Stimulated activated CD8-positive, alpha-beta memory T cell treated with anti-CD3 and anti-CD28 coated beads, Interleukin-2, amount 100 ng/mL, for 1 hour (primary cell): Measurements from ENCODE around the gene ZNF563.
A peak's percentile ranks its signal among the peaks of the same experiment; 100 is the strongest.
"Not testable (repeated sequence)": the region's sequence is repeated elsewhere in the genome, so short reads cannot be mapped to it uniquely, and the experiment has no call there.

Experiments used
- DNase-seq, 2 donors: peaks; one replicate each; pipeline ENCODE4 v3.0.0-alpha.2; 2020; ENCODE audit warnings: low read depth in 2 of 2

ZNF563 gene

GRCh38 chr19:12333162-12334159 lies at the start of gene ZNF563:
Gene ZNF563 (minus strand): TSS chr19:12333633. CDS start chr19:12333482, 151 bp downstream.
- DNase-seq: peak; percentile 96 to 97

GRCh38 chr19:12380444-12380737 lies 47.0 kb upstream of the ZNF563 start:
- no peak for DNase-seq

- DNase-seq: no peak
These were observed 46.5 kb upstream of the ZNF563 start for GRCh38 chr19:12379732-12380443.

- no peak for DNase-seq
These were observed 40.6 kb upstream of the ZNF563 start for GRCh38 chr19:12374026-12374425.

GRCh38 chr19:12365236-12366162 lies 32.1 kb upstream of the ZNF563 start, which contains the start of gene ZNF442:
Gene ZNF442 (minus strand): TSS chr19:12365683. CDS start chr19:12363631, 2,052 bp downstream.
- DNase-seq: peak; percentile 55 to 74

GRCh38 chr19:12364391-12365235 lies 31.2 kb upstream of the ZNF563 start:
- no peak for DNase-seq

- DNase-seq: not testable (repeated sequence)
These were observed 28.8 kb upstream of the ZNF563 start for GRCh38 chr19:12362236-12362635.

GRCh38 chr19:12353375-12353774 lies 19.9 kb upstream of the ZNF563 start:
- no peak for DNase-seq

GRCh38 chr19:12350890-12351197 lies 17.4 kb upstream of the ZNF563 start:
- no peak for DNase-seq

GRCh38 chr19:12350185-12350889 lies 16.9 kb upstream of the ZNF563 start:
- no peak for DNase-seq

- DNase-seq: no peak
These were observed 13.5 kb upstream of the ZNF563 start for GRCh38 chr19:12346896-12347295.

GRCh38 chr19:12345197-12345596 lies 11.8 kb upstream of the ZNF563 start:
- DNase-seq: no peak

- DNase-seq: peak in 1 of 2 donors; percentile 30
These were observed 2.1 kb downstream of the ZNF563 start for GRCh38 chr19:12331211-12331941.

GRCh38 chr19:12330340-12330739 lies 3.1 kb downstream of the ZNF563 start:
- no peak for DNase-seq

GRCh38 chr19:12325690-12326089 lies 7.7 kb downstream of the ZNF563 start:
- DNase-seq: no peak

GRCh38 chr19:12318782-12319413 lies 14.5 kb downstream of the ZNF563 start:
- DNase-seq: no peak

- no peak for DNase-seq
These were observed 18.9 kb downstream of the ZNF563 start for GRCh38 chr19:12314553-12314952.

- DNase-seq: not testable (repeated sequence)
These were observed 24.5 kb downstream of the ZNF563 start for GRCh38 chr19:12308891-12309290.

- DNase-seq: no peak
These were observed 38.2 kb downstream of the ZNF563 start for GRCh38 chr19:12295191-12295590.
